ENCODE data around the gene CAPZA1.

CAPZA1 gene

GRCh38 chr1:112702067-112702395, 82.4 kb downstream of the CAPZA1 start:
- ATAC-seq = no peak
- TF ChIP-seq TCF4 (CRISPR knock-in tag; IDR thresholded peaks at IDR 0.05; ENCODE audit: borderline replicate concordance) = no peak
- no peak for TF ChIP-seq SNAI2 (CRISPR knock-in tag; IDR thresholded peaks at IDR 0.05)
- TF ChIP-seq GLIS3 (CRISPR knock-in tag; IDR thresholded peaks at IDR 0.05) = no peak
- no peak for TF ChIP-seq BACH2 (CRISPR knock-in tag; IDR thresholded peaks at IDR 0.05; ENCODE audit: borderline replicate concordance)
- no peak for TF ChIP-seq ARNTL (CRISPR knock-in tag; IDR thresholded peaks at IDR 0.05; ENCODE audit: borderline replicate concordance, low read depth)
- no peak for TF ChIP-seq ZC3H10 (CRISPR knock-in tag; IDR thresholded peaks at IDR 0.05)
- TF ChIP-seq TSHZ2 (CRISPR knock-in tag; IDR thresholded peaks at IDR 0.05) = no peak
- TF ChIP-seq POU6F1 (CRISPR knock-in tag; IDR thresholded peaks at IDR 0.05; ENCODE audit: borderline replicate concordance, low read depth) = no peak
- TF ChIP-seq PATZ1 (CRISPR knock-in tag; IDR thresholded peaks at IDR 0.05; ENCODE audit: borderline replicate concordance) = no peak

GRCh38 chr1:112702420-112703261, 83.0 kb downstream of the CAPZA1 start:
- TF ChIP-seq ZNF8 (CRISPR knock-in tag; IDR thresholded peaks at IDR 0.05) = no peak
- no peak for TF ChIP-seq ZFP3 (CRISPR knock-in tag; IDR thresholded peaks at IDR 0.05)
- no peak for TF ChIP-seq ZC3H10 (CRISPR knock-in tag; IDR thresholded peaks at IDR 0.05)
- TF ChIP-seq SNAI2 (CRISPR knock-in tag; IDR thresholded peaks at IDR 0.05) = no peak
- ATAC-seq = no peak

- no peak for TF ChIP-seq CSRNP3 (CRISPR knock-in tag; IDR thresholded peaks at IDR 0.05)
- no peak for TF ChIP-seq ARNTL (CRISPR knock-in tag; IDR thresholded peaks at IDR 0.05; ENCODE audit: borderline replicate concordance, low read depth)
- no peak for TF ChIP-seq TSHZ2 (CRISPR knock-in tag; IDR thresholded peaks at IDR 0.05)
- no peak for TF ChIP-seq POU6F1 (CRISPR knock-in tag; IDR thresholded peaks at IDR 0.05; ENCODE audit: borderline replicate concordance, low read depth)
- no peak for TF ChIP-seq TCF4 (CRISPR knock-in tag; IDR thresholded peaks at IDR 0.05; ENCODE audit: borderline replicate concordance)
- TF ChIP-seq ZFP30 (CRISPR knock-in tag; IDR thresholded peaks at IDR 0.05) = no peak
- no peak for TF ChIP-seq ZFP3 (CRISPR knock-in tag; IDR thresholded peaks at IDR 0.05)
- TF ChIP-seq CSDC2 (CRISPR knock-in tag; IDR thresholded peaks at IDR 0.05) = no peak
- no peak for TF ChIP-seq SNAI2 (CRISPR knock-in tag; IDR thresholded peaks at IDR 0.05)
- no peak for TF ChIP-seq PATZ1 (CRISPR knock-in tag; IDR thresholded peaks at IDR 0.05; ENCODE audit: borderline replicate concordance)
- no peak for TF ChIP-seq CREB5 (CRISPR knock-in tag; IDR thresholded peaks at IDR 0.05; ENCODE audit: low read depth)
- no peak for TF ChIP-seq ZC3H10 (CRISPR knock-in tag; IDR thresholded peaks at IDR 0.05)
- ATAC-seq = no peak
These were observed 84.1 kb downstream of the CAPZA1 start for GRCh38 chr1:112703706-112704105.
